Hematopoietic multipotent progenitor cell (in vitro differentiated cells): ENCODE measurements around the gene RGS18. TPM values are rescaled to one million over a fixed set of nuclear protein-coding genes. Genes with fewer than 3 reads are reported as not detected.
A peak's percentile ranks its signal among the peaks of the same experiment; 100 is the strongest.
"Not testable (repeated sequence)": the region's sequence is repeated elsewhere in the genome, so short reads cannot be mapped to it uniquely, and the experiment has no call there.

Source experiments
- DNase-seq, 3 donors: peaks; one replicate each; pipeline ENCODE4 v3.0.0-alpha.2; 2011 to 2015; ENCODE audit warnings: low read depth in 2 of 3, low spot score in 2 of 3
- total RNA-seq: library from RNA; depleted of rRNA; stranded (reverse); fragments of >200 nt; gene quantifications from one replicate; pipeline ENCODE4 v1.2.3, GENCODE V29; 2012

The RGS18 gene
- total RNA-seq, 1 donor: 8.6 TPM

GRCh38 chr1:192162376-192162775, 4.1 kb downstream of the RGS18 start:
- no peak for DNase-seq

DNA sequence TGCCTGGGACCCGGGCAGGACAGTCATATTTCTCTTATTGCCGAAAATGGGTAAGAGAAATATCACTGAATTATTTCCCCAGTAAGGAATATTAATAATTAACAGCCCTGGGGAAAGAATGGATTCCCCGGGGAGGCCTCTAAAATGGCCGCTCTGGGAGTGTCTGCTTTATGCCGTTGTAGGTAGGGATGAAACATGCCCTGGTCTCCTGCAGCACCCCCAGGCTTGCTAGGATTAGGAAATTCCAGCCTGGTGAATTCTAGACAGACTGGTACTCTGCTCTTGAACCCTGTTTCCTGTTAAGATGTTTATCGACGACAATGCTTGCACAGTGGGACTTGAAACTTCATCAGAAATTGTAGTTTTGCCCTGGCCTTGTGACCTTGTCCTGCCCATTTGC, 6.7 kb downstream of the RGS18 start:
- DNase-seq: not testable (repeated sequence)

- DNase-seq: no peak
These were observed 8.7 kb downstream of the RGS18 start for GRCh38 chr1:192167011-192167410.

- DNase-seq: peak in 1 of 3 donors; percentile 49
These were observed 9.8 kb downstream of the RGS18 start for GRCh38 chr1:192167911-192168700.

GRCh38 chr1:192168964-192169363, 10.7 kb downstream of the RGS18 start:
- DNase-seq: no peak

DNA sequence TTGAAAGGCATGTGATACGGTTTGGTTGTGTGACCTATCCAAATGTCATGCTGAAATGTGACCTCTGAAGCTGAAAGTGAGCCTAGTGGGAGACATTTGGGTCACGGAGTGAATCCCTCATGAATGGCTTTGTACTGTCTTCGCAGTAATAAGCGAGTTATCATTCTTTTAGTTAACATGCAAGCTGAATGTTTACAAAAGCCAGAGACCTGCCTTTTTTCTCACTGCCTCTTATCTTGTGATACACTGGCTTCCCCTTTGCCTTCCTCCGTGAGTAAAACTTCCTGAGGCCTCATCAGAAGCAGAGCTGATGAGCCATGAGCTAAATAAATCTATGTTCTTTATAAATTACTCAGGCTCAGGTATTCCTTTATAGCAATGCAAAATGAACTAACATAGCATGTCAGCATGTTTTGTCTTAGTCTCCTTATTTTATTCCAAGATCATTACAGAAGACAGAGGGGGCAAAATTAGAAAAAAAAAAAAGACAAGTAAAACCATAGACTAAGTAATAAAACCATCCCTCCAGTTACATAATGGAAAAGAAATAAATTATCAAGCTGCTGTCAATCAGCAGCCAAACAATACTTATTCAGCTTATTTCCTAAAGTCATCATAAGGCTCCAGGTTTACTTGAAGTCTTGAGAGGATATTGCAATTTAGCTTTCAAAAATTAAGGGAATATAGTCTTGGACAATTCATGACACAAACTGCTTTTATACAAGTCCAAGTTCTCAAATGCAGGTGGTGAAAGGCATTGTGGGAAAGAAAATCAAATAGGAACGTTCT, 12.1 kb downstream of the RGS18 start:
- DNase-seq: peak in 2 of 3 donors; percentile 77 to 82

DNA sequence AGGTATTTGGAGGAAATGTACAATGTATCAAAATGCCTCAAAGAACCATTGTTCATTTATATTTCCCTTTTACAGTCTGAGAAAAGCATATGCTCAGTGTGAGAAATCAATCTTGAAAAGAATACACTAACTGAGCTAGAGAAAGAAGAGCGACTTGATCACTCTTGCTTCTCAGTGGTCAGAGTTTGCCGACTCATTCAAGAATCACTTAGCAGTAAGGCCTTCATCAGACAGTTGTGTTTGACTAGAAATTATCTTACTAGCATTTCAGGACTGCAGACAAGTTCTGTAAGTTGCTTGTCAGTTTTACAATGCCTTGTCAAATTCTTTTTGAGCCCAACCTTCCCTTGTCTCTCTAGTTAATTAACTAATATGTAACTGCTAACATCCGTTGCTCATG, 12.9 kb downstream of the RGS18 start:
- DNase-seq: peak in 1 of 3 donors; percentile 29

- DNase-seq: no peak
These were observed 17.7 kb downstream of the RGS18 start for GRCh38 chr1:192175971-192176370.

GRCh38 chr1:192183788-192184187, 25.5 kb downstream of the RGS18 start:
- no peak for DNase-seq

DNA sequence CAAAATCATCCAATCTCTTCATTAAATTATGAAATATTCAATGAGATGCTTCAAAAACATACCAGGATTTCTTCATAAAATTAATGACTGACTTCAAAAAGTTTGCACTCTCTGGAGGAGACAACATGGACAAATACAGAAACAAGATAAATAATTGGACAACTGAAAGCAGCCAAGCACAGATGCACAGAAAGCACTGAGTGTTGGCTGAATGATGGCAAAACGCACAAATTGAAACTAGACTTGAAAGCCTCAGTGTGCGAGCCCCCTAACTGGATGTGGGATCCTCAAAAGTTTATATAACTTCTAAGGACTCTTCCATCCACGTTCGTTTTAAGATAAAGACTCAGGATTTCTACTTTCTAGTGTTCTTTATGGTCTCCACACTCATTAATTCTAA, 27.9 kb downstream of the RGS18 start:
- no peak for DNase-seq

DNA sequence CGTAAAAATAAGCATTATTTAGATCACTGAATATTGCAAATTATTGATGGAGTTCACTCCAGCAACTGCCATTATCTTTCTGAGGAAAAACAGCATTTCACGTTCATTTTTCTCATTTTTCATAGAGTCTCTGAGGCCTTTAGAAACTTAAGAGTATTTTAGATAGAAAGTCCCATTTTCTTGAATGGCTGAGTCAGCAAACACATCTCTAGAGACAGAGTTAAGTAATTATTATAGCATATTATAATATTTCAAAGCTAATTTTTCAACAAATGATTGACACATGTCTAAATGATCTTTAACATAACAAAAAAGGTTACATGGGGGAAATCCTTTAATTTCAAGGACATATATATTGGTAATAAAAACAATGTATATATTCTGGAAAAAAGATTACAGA, 31.8 kb downstream of the RGS18 start:
- DNase-seq: no peak

GRCh38 chr1:192201303-192201702, 43.0 kb downstream of the RGS18 start:
- DNase-seq: peak in 1 of 3 donors; percentile 1

DNA sequence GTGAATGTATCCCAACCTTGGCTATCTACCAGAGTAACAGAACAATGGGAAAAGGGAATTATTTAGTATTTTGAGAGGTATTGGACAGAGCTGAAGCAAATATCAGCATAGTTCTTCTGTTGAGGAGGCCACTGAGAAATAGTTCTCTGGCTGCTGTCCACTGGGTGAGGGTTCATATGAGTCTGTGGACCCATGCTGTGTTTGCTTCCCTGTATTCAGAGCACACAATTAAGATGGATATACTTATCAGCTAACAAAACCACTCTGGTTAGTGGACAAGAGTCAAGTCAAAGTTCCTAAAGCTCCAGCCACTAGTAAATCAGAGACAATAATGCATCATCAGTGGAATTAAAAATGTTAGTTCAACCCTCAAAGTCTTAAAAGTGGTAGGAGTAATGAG, 66.1 kb downstream of the RGS18 start:
- no peak for DNase-seq

GRCh38 chr1:192224846-192225245, 66.6 kb downstream of the RGS18 start:
- no peak for DNase-seq

DNA sequence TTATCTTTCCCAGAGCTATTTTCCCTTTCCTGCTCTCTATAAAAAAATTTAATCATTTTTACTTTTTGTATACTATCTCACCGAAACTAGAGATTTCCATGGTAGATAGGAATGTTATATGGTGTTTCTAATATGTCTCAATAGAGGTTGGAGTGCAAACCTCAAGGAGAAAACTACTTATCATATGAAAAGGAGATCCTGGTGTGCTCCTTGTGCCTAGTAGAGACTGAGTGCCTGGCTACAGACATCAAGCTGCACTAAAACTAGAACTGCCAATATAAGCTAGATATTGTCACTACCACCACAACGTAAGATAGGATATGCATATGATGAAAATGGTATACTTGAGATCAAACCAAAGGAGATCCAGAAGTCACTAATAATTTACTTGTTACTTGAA, 67.0 kb downstream of the RGS18 start:
- no peak for DNase-seq

DNA sequence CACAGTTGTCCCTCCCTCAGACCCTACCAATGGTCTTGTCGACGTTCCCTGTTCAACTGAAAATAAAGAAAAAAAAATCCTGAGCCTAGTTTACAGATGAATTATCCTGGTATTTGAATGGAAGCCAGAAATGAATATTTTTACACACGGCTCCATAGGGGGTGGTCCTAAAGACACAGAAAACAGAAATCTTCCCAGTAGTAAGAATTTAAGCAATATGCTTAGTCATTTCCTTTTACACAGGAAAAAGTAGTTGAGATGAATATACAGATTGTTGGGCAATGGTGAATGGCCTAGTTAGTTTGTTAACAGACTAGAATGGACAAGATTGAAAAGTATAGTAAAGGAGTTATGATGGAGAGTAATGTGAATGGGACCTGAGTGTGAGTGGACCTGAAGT, 67.4 kb downstream of the RGS18 start:
- DNase-seq: no peak

DNA sequence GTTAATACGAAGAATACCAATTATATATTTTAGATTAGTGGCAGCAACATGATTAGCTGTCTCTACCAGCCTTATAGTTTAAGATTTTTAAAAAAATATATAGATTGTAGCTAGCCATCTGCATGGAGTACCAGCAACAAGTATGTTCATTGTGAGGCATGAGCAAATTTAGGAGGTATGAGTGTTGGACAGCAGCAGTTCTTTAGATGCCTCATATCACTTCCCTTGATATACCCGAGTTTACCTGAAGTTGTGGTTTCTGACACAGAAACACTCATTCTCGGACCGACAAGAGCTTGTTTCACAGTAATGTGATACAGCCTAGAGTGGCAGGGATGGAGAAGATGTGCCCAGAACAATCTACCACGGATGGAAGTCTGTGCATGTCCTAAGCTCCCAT, 69.1 kb downstream of the RGS18 start:
- no peak for DNase-seq

- not testable (repeated sequence) for DNase-seq
These were observed 69.7 kb downstream of the RGS18 start for GRCh38 chr1:192227980-192228379.

DNA sequence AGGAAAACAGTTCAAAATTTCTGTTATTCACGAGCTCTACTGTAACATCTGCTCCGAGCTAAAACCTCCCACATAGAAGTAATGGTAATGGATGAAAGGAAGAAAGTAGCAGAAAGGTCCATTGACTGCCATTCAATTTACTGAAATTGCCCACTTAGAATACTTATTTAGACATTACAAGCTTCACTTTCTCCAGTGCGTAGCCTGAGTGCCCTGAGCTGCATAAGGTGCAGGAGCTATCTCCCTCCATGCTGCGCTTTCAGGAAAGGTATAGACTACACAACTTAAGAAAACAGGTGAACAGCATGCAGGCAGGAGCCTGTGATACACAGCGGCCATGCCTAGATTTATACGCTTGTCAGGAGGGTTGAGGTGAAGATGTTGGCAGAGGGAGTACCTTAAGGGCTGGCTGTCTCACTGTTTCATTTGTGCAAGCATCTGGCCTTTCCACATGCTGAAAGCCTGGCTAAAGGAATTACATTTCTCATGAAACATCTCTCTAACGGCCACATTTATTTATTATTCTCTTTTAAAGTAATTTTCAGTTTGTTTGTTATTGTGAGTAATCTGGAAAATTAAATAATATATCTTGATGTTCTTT, 74.7 kb downstream of the RGS18 start:
- DNase-seq: no peak

DNA sequence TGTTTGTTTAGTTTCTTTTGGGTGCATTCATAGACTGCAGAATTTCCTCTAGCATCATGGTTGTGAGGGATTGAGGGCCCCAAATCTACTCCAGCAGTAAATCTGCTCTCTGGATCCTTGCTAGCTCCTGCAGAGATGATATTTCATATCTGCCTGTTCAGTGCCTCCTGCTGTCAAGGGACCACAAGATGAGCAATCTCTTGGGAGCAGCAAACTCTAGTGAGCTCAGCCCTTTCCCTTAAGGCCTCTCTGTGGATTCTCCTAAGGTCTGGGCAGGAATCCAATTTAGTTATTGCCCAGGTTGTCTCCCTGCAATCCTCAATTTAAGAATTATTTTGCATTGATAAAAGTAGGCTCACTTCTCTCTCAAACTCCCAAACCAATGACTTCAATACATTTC, 76.9 kb downstream of the RGS18 start:
- DNase-seq: no peak
